ENCODE measurements around the gene ZNF862.

DNA sequence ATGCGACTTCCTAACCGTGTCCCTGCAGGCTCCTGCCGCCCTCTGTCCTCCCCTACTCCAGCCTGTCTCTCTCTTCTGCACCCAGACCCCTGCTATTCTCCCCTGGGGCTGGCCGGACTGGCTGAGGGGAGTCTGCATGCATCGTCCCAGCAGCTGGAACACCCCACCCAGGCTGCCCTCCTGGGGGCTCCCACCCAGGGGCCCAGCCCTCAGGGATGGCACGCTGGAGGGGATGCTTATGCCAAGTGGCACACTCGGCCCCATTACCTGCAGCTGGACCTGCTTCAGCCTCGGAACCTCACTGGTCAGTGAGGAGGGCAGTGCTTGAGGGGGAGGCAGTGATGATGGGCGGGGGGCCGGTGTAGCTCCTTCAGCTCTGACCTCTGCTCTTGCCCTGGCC lies 43.0 kb upstream of the ZNF862 start:
- TF ChIP-seq CTCF (IDR thresholded peaks at IDR 0.05): no peak
- TF ChIP-seq POLR2A (IDR thresholded peaks at IDR 0.05): no peak
- TF ChIP-seq EP300 (IDR thresholded peaks at IDR 0.05): no peak
